K562 (cell line): ENCODE results near the gene RAP1GAP2. TPM values are rescaled to one million over a fixed set of nuclear protein-coding genes. Genes with fewer than 3 reads are reported as not detected.

Source experiments
- ETV6 ChIP-seq, 3 experiments: fragments of 150-350 bp in 1 of 3; sonication (generic) in 1 of 3; formaldehyde crosslinking in 1 of 3; IDR thresholded peaks; 2 replicates each; pipeline versions ENCODE4 v1.6.1 to v1.8.0; 2014 to 2022; ENCODE audit warnings: borderline replicate concordance in 2 of 3, low read depth in 2 of 3, antibody characterized with exemption in 1 of 3, low read length in 1 of 3, mild to moderate bottlenecking in 1 of 3, missing genetic modification reagents in 1 of 3
- FIP1L1 ChIP-seq: fragments of 200-400 bp; formaldehyde crosslinking; IDR thresholded peaks from 2 replicates; pipeline ENCODE4 v1.6.1; 2018; ENCODE audit warnings: mild to moderate bottlenecking, low read depth, low read length; ENCODE audit not compliant: poor library complexity, severe bottlenecking
- FOXK1 ChIP-seq: sonication (generic); formaldehyde crosslinking; IDR thresholded peaks from 2 replicates; pipeline ENCODE4 v1.8.0; 2022; ENCODE audit warnings: missing genetic modification reagents, mild to moderate bottlenecking, borderline replicate concordance
- GTF2B ChIP-seq: IDR thresholded peaks from 2 replicates; pipeline ENCODE4 v1.6.1; 2011; ENCODE audit not compliant: insufficient read length; ENCODE audit errors: extremely low read depth
- HNRNPH1 ChIP-seq: fragments of 200-400 bp; formaldehyde crosslinking; optimal IDR thresholded peaks from 2 replicates; pipeline ENCODE3; 2017; ENCODE audit warnings: low read depth, mild to moderate bottlenecking, low read length, moderate library complexity
- KLF16 ChIP-seq: IDR thresholded peaks from 2 replicates; pipeline ENCODE4 v1.6.1; 2016; ENCODE audit warnings: antibody characterized with exemption
- MEF2A ChIP-seq: IDR thresholded peaks from 2 replicates; pipeline ENCODE4 v1.6.1; 2011; ENCODE audit warnings: low read depth, mild to moderate bottlenecking, low read length, moderate library complexity; ENCODE audit not compliant: control insufficient read depth
- ZFP91 ChIP-seq: sonication (generic); formaldehyde crosslinking; IDR thresholded peaks from 2 replicates; pipeline ENCODE4 v1.8.0; 2022; ENCODE audit warnings: mild to moderate bottlenecking, missing genetic modification reagents
- polyA plus RNA-seq, 8 experiments: library from polyadenylated mRNA; depleted of rRNA in 4 of 8; stranded (reverse) in 5 of 8; unstranded in 3 of 8; fragments of >200 nt; fragmentation: Nextera tagmentation in 2 of 8; fragmentation: Illumina TruSeq in 1 of 8; extraction: Ambion mirVana in 2 of 8; extraction: Trizol in 1 of 8; gene quantifications; 2 replicates each; pipeline versions ENCODE4 v1.2.1 to v1.2.3, GENCODE V29; 2011 to 2014; ENCODE audit warnings: inconsistent platforms in 1 of 8, missing spikeins in 1 of 8
- total RNA-seq, 7 experiments: library from RNA; depleted of rRNA in 6 of 7; stranded (reverse); fragments of >200 nt in 6 of 7; fragmentation: Illumina TruSeq in 2 of 7; extraction: Trizol in 2 of 7; gene quantifications; 2 replicates each; pipeline versions ENCODE4 v1.2.1 to v1.2.3, GENCODE V29; 2011 to 2021; ENCODE audit warnings: low replicate concordance in 1 of 7
- TF ChIP-seq, protein P1 (sequence below): fragments of 450-650 bp; formaldehyde crosslinking; IDR thresholded peaks from 2 replicates; pipeline ENCODE4 v1.4.0; 2020; ENCODE audit warnings: mild to moderate bottlenecking, moderate library complexity
- TF ChIP-seq, protein P2 (sequence below): fragments of 250-450 bp; sonication (Bioruptor Pico); IDR thresholded peaks from 2 replicates; pipeline ENCODE4 v1.4.0; 2020; ENCODE audit warnings: mild to moderate bottlenecking, moderate library complexity

RAP1GAP2 gene
- total and polyA plus RNA-seq, 9 of the 15 experiments (the other 6 are each of a cell fraction or from before 2014, with no cell fraction given), result 0.01 to 1.3 (median 0.42) TPM; not detected in 1

- TF ChIP-seq FOXK1 (no peak), FIP1L1 (no peak), GTF2B (no peak), MEF2A (no peak), ZFP91 (CRISPR knock-in tag) (no peak), KLF16 (no peak), ETV6 (IDR thresholded peaks at IDR 0.05; ENCODE audit: borderline replicate concordance in 1 of 2, low read depth in 2 of 2, low read length in 1 of 2) (no peak), ETV6 (CRISPR knock-in tag; IDR thresholded peaks at IDR 0.05; ENCODE audit: borderline replicate concordance) (no peak), HNRNPH1 (no peak)
- TF ChIP-seq, protein P1, sequence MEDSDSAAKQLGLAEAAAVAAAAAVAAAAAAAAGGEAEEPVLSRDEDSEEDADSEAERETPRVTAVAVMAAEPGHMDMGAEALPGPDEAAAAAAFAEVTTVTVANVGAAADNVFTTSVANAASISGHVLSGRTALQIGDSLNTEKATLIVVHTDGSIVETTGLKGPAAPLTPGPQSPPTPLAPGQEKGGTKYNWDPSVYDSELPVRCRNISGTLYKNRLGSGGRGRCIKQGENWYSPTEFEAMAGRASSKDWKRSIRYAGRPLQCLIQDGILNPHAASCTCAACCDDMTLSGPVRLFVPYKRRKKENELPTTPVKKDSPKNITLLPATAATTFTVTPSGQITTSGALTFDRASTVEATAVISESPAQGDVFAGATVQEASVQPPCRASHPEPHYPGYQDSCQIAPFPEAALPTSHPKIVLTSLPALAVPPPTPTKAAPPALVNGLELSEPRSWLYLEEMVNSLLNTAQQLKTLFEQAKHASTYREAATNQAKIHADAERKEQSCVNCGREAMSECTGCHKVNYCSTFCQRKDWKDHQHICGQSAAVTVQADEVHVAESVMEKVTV (CRISPR knock-in tag), result no peak
- TF ChIP-seq, protein P2, sequence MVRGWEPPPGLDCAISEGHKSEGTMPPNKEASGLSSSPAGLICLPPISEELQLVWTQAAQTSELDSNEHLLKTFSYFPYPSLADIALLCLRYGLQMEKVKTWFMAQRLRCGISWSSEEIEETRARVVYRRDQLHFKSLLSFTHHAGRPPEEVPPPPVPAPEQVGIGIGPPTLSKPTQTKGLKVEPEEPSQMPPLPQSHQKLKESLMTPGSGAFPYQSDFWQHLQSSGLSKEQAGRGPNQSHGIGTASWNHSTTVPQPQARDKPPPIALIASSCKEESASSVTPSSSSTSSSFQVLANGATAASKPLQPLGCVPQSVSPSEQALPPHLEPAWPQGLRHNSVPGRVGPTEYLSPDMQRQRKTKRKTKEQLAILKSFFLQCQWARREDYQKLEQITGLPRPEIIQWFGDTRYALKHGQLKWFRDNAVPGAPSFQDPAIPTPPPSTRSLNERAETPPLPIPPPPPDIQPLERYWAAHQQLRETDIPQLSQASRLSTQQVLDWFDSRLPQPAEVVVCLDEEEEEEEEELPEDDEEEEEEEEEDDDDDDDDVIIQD (CRISPR knock-in tag), result no peak
Measured at GRCh38 chr17:2792366-2793169, 3.7 kb upstream of the RAP1GAP2 start (continued).
